Sigmoid colon (tissue), 7 donors: ENCODE data around the gene KIF26A. TPM values are rescaled to one million over a fixed set of nuclear protein-coding genes. Genes with fewer than 3 reads are reported as not detected.

ENCODE experiments used
- DNase-seq: peaks from one replicate; pipeline ENCODE4 v3.0.0-alpha.2; 2019
- H3K27ac ChIP-seq, 4 donors: fragments of 200-600 bp; sonication (generic); one replicate each; pipeline ENCODE4 v1.5.1; 2016 to 2019; ENCODE audit warnings: mild to moderate bottlenecking in 1 of 4
- H3K27me3 ChIP-seq, 3 donors: fragments of 200-600 bp; sonication (generic); one replicate each; pipeline ENCODE4 v1.5.1; 2019; ENCODE audit warnings: mild to moderate bottlenecking in 1 of 3
- H3K36me3 ChIP-seq, 4 donors: fragments of 200-600 bp; sonication (generic); one replicate each; pipeline ENCODE4 v1.5.1; 2016 to 2019
- H3K4me1 ChIP-seq, 4 donors: fragments of 200-600 bp; sonication (generic); one replicate each; pipeline ENCODE4 v1.5.1; 2017 to 2019
- H3K4me3 ChIP-seq, 4 donors: fragments of 200-600 bp; sonication (generic); one replicate each; pipeline ENCODE4 v1.5.1; 2017 to 2019; ENCODE audit warnings: mild to moderate bottlenecking in 2 of 4, moderate library complexity in 1 of 4
- H3K9me3 ChIP-seq, 4 donors: fragments of 200-600 bp in 3 of 4; sonication (generic) in 3 of 4; one replicate each; pipeline versions ENCODE4 v1.5.1 to v1.6.1; 2013 to 2019
- CTCF ChIP-seq, 4 experiments: fragments of 450-650 bp in 3 of 4; fragments of 200-600 bp in 1 of 4; IDR thresholded peaks; one replicate each; pipeline ENCODE4 v1.5.1; 2016 to 2019; ENCODE audit warnings: antibody characterized with exemption in 4 of 4, mild to moderate bottlenecking in 3 of 4, moderate library complexity in 2 of 4
- EP300 ChIP-seq, 4 donors: sonication (generic); formaldehyde crosslinking; IDR thresholded peaks; one replicate each; pipeline ENCODE4 v1.6.1; 2017; ENCODE audit warnings: antibody characterized with exemption in 4 of 4
- POLR2A ChIP-seq, 2 donors: fragments of 450-650 bp; IDR thresholded peaks; one replicate each; pipeline ENCODE4 v1.6.1; 2016; ENCODE audit warnings: antibody characterized with exemption in 2 of 2, mild to moderate bottlenecking in 2 of 2, moderate library complexity in 2 of 2
- POLR2AphosphoS5 ChIP-seq, 4 donors: sonication (generic); formaldehyde crosslinking; IDR thresholded peaks; one replicate each; pipeline ENCODE4 v1.6.1; 2017; ENCODE audit warnings: antibody characterized with exemption in 4 of 4
- WGBS, 2 donors: extraction: QIAGEN DNeasy Blood & Tissue Kit; methylation state at CpG; one replicate each; pipeline ENCODE4 v1.1.7; 2013; 5-methylcytosine and 5-hydroxymethylcytosine counted together
- intact Hi-C: fragments of 100-400 bp; cut with DNase I; formaldehyde crosslinking; loops from one replicate; pipeline ENCODE4 v1.15.1; 2023
- polyA plus RNA-seq, 3 donors: library from polyadenylated mRNA; stranded (reverse); fragments of 200-250 nt; gene quantifications; one replicate each; pipeline ENCODE4 v1.2.3, GENCODE V29; 2013
- total RNA-seq, 4 donors: library from RNA; depleted of rRNA; stranded (reverse); fragments of >200 nt; gene quantifications; one replicate each; pipeline ENCODE4 v1.1.0, GENCODE V29; 2016
- donor health status: healthy with polysubstance abuse.
- donor health status: Bipolar disorder and iron deficiency.
- donor health status: healthy.

Gene KIF26A
- total and polyA plus RNA-seq, 7 donors, result 0.60 to 4.2 (median 2.1) TPM

- TF ChIP-seq POLR2A (IDR thresholded peaks at IDR 0.05) (no peak), EP300 (IDR thresholded peaks at IDR 0.05) (no peak), CTCF (IDR thresholded peaks at IDR 0.05) (no peak), POLR2AphosphoS5 (IDR thresholded peaks at IDR 0.05) (no peak)
- no peak for DNase-seq
- H3K27ac ChIP-seq, result no peak overlapping the region
- peaks cover 3 to 10% (median 5%) of the 10 kb centered on the region in 4 donors for H3K9me3 ChIP-seq
- H3K36me3 ChIP-seq, result no peaks in the 10 kb centered on the region
- WGBS, 2 donors, result 33 to 58% methylated on average over 31 of the region's 31 CpGs
- H3K4me3 ChIP-seq, result no peak overlapping the region
- peaks cover 0 to 41% (median 37%) of the 10 kb centered on the region in 4 donors for H3K4me1 ChIP-seq
- peaks cover 38 to 77% (median 54%) of the 10 kb centered on the region in 3 donors for H3K27me3 ChIP-seq
- intact Hi-C loops, result no loop called here
Observed at GRCh38 chr14:104134061-104134965, 4.1 kb upstream of the KIF26A start.

- WGBS, 2 donors, result 4 to 5% methylated on average over 47 of the region's 47 CpGs
- peaks cover 0 to 45% (median 39%) of the 10 kb centered on the region in 4 donors for H3K4me1 ChIP-seq
- peaks cover 0 to 2% (median under 1%) of the 10 kb centered on the region in 4 donors for H3K9me3 ChIP-seq
- H3K27ac ChIP-seq, result no peak overlapping the region
- H3K36me3 ChIP-seq, result no peaks in the 10 kb centered on the region
- DNase-seq, result no peak
- H3K4me3 ChIP-seq, result no peak overlapping the region
- intact Hi-C loops, result no loop called here
- peaks cover 37 to 79% (median 59%) of the 10 kb centered on the region in 3 donors for H3K27me3 ChIP-seq
- TF ChIP-seq EP300 (IDR thresholded peaks at IDR 0.05) (no peak), POLR2A (IDR thresholded peaks at IDR 0.05) (no peak), POLR2AphosphoS5 (IDR thresholded peaks at IDR 0.05) (no peak), CTCF (IDR thresholded peaks at IDR 0.05) (no peak)
Observed at GRCh38 chr14:104135121-104135903, 3.1 kb upstream of the KIF26A start.

- TF ChIP-seq POLR2A (IDR thresholded peaks at IDR 0.05) (no peak), CTCF (IDR thresholded peaks at IDR 0.05) (no peak), EP300 (IDR thresholded peaks at IDR 0.05) (no peak), POLR2AphosphoS5 (IDR thresholded peaks at IDR 0.05) (no peak)
- Histone ChIP-seq H3K9me3 (no peaks in the 10 kb centered on the region), H3K27ac (no peak overlapping the region), H3K4me1 (peaks cover 0 to 45% (median 39%) of the 10 kb centered on the region in 4 donors), H3K36me3 (no peaks in the 10 kb centered on the region), H3K4me3 (peak overlapping the region in 1 of 4 donors; percentile 27), H3K27me3 (peaks cover 37 to 76% (median 59%) of the 10 kb centered on the region in 3 donors)
- no peak for DNase-seq
- intact Hi-C loops, result no loop called here
- 1 to 2% methylated on average over 78 of the region's 78 CpGs for WGBS, 2 donors
Observed at GRCh38 chr14:104135904-104136471, 2.4 kb upstream of the KIF26A start.

- peaks cover 37 to 70% (median 59%) of the 10 kb centered on the region in 3 donors for H3K27me3 ChIP-seq
- TF ChIP-seq CTCF (IDR thresholded peaks at IDR 0.05) (no peak), POLR2AphosphoS5 (IDR thresholded peaks at IDR 0.05) (no peak), POLR2A (IDR thresholded peaks at IDR 0.05) (no peak), EP300 (IDR thresholded peaks at IDR 0.05) (no peak)
- H3K36me3 ChIP-seq, result no peaks in the 10 kb centered on the region
- peak overlapping the region in 1 of 4 donors; percentile 27 for H3K4me3 ChIP-seq
- no peaks in the 10 kb centered on the region for H3K9me3 ChIP-seq
- no peak overlapping the region for H3K27ac ChIP-seq
- WGBS, 2 donors, result 2 to 4% methylated on average over 77 of the region's 77 CpGs
- H3K4me1 ChIP-seq, result peaks cover 0 to 45% (median 39%) of the 10 kb centered on the region in 4 donors
- DNase-seq, result no peak
- intact Hi-C loops, result loop anchor here (1.0 kb wide), 2 partner anchors 428 to 504 kb away; no protein-coding TSS in a partner anchor
Observed at GRCh38 chr14:104136472-104137296, 1.7 kb upstream of the KIF26A start.
